ENCODE measurements around the gene GPR87. TPM values are rescaled to one million over a fixed set of nuclear protein-coding genes. Genes with fewer than 3 reads are reported as not detected.

The GPR87 gene
- total RNA-seq, 2 experiments from 2014 or later = not detected

DNA sequence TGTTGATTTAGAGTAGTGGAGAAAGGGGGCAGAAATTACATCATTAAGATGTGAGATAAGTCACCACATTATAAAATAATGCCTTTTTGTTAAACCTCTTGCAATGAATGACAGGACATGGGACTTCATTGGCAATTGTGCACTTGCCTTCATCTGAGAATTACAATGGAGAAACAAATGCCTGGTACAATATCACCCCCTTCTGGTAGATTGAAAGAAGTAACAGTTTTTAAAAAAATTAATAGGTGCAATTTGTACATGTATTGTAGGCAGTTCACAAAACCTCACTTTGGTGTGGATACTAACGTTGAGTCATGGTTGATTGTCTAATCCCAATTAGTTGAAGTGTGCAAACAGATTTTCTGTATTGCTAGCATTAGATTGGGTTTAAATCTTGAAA, 33.7 kb downstream of the GPR87 start:
- peak in 3 of 14 experiments; percentile 72 to 79 (median 78) for DNase-seq
- ATAC-seq (ENCODE audit: poor library complexity) = peak; percentile 68

DNA sequence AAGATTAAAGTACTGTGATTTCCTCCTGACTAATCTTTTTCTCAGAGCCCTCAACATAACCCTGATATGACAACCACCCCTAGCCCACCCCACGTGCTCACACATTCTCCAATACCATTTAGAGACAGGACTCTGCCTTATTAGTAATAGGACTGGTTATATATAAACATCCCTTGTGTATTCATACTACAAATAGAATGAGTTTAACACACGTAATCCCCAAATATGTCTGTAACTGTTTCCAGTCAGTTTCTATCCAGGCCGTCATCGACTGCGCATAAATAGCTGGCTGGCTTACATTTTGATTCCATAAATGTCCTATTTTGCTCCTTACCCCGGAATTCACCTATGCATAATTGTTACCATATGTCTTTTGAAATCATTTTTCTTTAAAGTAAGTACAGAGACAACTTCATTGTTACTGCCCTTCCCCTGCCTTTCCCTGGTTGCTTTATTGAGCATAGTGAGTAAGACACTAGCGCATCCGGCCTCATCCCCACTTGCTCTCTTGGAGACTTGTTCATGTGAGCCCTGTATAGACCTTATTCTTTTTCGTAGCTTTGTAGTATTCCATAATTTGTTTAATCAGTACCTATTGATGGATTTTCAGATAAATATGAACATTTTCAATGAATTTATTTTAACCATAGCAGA, 34.8 kb downstream of the GPR87 start:
- TF ChIP-seq, protein P1, sequence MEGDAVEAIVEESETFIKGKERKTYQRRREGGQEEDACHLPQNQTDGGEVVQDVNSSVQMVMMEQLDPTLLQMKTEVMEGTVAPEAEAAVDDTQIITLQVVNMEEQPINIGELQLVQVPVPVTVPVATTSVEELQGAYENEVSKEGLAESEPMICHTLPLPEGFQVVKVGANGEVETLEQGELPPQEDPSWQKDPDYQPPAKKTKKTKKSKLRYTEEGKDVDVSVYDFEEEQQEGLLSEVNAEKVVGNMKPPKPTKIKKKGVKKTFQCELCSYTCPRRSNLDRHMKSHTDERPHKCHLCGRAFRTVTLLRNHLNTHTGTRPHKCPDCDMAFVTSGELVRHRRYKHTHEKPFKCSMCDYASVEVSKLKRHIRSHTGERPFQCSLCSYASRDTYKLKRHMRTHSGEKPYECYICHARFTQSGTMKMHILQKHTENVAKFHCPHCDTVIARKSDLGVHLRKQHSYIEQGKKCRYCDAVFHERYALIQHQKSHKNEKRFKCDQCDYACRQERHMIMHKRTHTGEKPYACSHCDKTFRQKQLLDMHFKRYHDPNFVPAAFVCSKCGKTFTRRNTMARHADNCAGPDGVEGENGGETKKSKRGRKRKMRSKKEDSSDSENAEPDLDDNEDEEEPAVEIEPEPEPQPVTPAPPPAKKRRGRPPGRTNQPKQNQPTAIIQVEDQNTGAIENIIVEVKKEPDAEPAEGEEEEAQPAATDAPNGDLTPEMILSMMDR (IDR thresholded peaks at IDR 0.05) = no peak
- intact Hi-C loops (cut with DNase I, micrococcal nuclease) = loop anchor here (5.0 to 10.0 kb wide), 2 partner anchors 357 to 559 kb away; no protein-coding TSS in a partner anchor
- no peaks in the 10 kb centered on the region for H3K9me3 ChIP-seq (ENCODE audit: control insufficient read depth in 1 of 2, insufficient read depth in 1 of 2, low read length in 2 of 2)
- H3K27me3 ChIP-seq (ENCODE audit: control insufficient read depth in 1 of 2, insufficient read depth in 2 of 2, low read length in 2 of 2) = no peaks in the 10 kb centered on the region
- Mint-ChIP-seq H3K9me3 (no peaks in the 10 kb centered on the region), H3K27ac (no peak overlapping the region), H3K4me1 (ENCODE audit: low read depth) (peaks cover 34% of the 10 kb centered on the region), H3K27me3 (no peaks in the 10 kb centered on the region), H3K36me3 (ENCODE audit: low read depth) (no peaks in the 10 kb centered on the region), H3K4me3 (no peak overlapping the region)
- POLR2A ChIA-PET = interaction anchor here (1.5 kb wide), 1 partner anchor 111 kb away, joined by 4 read pairs; no protein-coding TSS in a partner anchor
- no peaks in the 10 kb centered on the region for H3K36me3 ChIP-seq (ENCODE audit: insufficient read depth, low read length)
- ATAC-seq (ENCODE audit: poor library complexity) (no peak), DNase-seq (no peak)
- H3K4me1 ChIP-seq (ENCODE audit: insufficient read depth, low read length) = peaks cover 15% of the 10 kb centered on the region
- CTCF ChIA-PET = interaction anchor here (0.9 to 6.2 kb wide), 4 partner anchors 13 to 119 kb away, joined by 3 to 65 read pairs (median 4); no protein-coding TSS in a partner anchor
- H3K4me3 ChIP-seq (ENCODE audit: low read length) = no peak overlapping the region
- H3K27ac ChIP-seq (ENCODE audit: low read depth in 1 of 2, low read length in 2 of 2) = no peak overlapping the region

More for the DNA sequence above, 33.7 kb downstream of the GPR87 start:
- Mint-ChIP-seq H3K36me3 (ENCODE audit: low read depth) (no peaks in the 10 kb centered on the region), H3K4me1 (ENCODE audit: low read depth) (peaks cover 27% of the 10 kb centered on the region), H3K4me3 (no peak overlapping the region), H3K9me3 (no peaks in the 10 kb centered on the region), H3K27ac (no peak overlapping the region), H3K27me3 (no peaks in the 10 kb centered on the region)
- TF ChIP-seq, protein P1 (IDR thresholded peaks at IDR 0.05) = peak; percentile 83
- ChIA-PET POLR2A (interaction anchor here (1.5 kb wide), 1 partner anchor 112 kb away, joined by 4 read pairs; no protein-coding TSS in a partner anchor), CTCF (interaction anchor here (0.6 to 6.2 kb wide), 6 partner anchors 9 to 126 kb away, joined by 3 to 65 read pairs (median 4); no protein-coding TSS in a partner anchor)
- no peak overlapping the region for H3K4me3 ChIP-seq (ENCODE audit: low read length)
- intact Hi-C loops (cut with DNase I, micrococcal nuclease) = loop anchor here (1.0 to 10.0 kb wide), 5 partner anchors 55 to 561 kb away; no protein-coding TSS in a partner anchor
- H3K9me3 ChIP-seq (ENCODE audit: control insufficient read depth in 1 of 2, insufficient read depth in 1 of 2, low read length in 2 of 2) = no peaks in the 10 kb centered on the region
- H3K27ac ChIP-seq (ENCODE audit: low read depth in 1 of 2, low read length in 2 of 2) = no peak overlapping the region
- no peaks in the 10 kb centered on the region for H3K27me3 ChIP-seq (ENCODE audit: control insufficient read depth in 1 of 2, insufficient read depth in 2 of 2, low read length in 2 of 2)
- H3K4me1 ChIP-seq (ENCODE audit: insufficient read depth, low read length) = peaks cover 11% of the 10 kb centered on the region
- no peaks in the 10 kb centered on the region for H3K36me3 ChIP-seq (ENCODE audit: insufficient read depth, low read length)

DNA sequence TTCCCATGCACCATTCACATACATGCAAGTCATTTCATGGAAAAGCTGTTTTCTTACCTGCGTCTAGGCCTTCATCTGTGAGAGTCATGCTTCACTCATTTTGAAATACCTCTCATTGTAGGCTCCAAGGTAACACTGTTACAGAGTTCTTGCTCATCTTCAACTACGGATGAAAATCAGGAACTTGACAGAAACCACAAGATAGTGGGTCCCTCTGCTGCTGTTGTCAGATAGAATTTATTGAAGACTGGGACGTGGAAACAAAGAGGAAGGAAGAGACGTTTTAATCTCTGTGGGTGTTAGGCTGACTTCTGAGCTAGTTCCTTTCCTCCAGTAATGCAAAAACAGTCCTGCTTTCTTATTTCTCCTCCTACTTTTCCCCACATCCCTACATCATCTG, 38.4 kb downstream of the GPR87 start, which contains the start of gene P2RY14:
Gene P2RY14, minus strand, starts transcription at position 313 of the 400 bp plus-strand sequence. CDS start 64,226 bp downstream, outside the sequence.
- Mint-ChIP-seq H3K4me3 (peak within 1 kb of the TSS; percentile 8), H3K27me3 (no peaks in the 10 kb centered on the region), H3K9me3 (no peaks in the 10 kb centered on the region), H3K4me1 (ENCODE audit: low read depth) (peaks cover 45% of the 10 kb centered on the region), H3K36me3 (ENCODE audit: low read depth) (no peaks in the 10 kb centered on the region), H3K27ac (peak within 1 kb of the TSS; percentile 80)
- peak; percentile 41 for ATAC-seq (ENCODE audit: poor library complexity)
- Histone ChIP-seq H3K9me3 (ENCODE audit: control insufficient read depth in 1 of 2, insufficient read depth in 1 of 2, low read length in 2 of 2) (no peaks in the 10 kb centered on the region), H3K4me3 (ENCODE audit: low read length) (no peak within 1 kb of the TSS), H3K27ac (ENCODE audit: low read depth in 1 of 2, low read length in 2 of 2) (peak within 1 kb of the TSS in 1 of 2 donors; percentile 54), H3K4me1 (ENCODE audit: insufficient read depth, low read length) (peaks cover 22% of the 10 kb centered on the region), H3K36me3 (ENCODE audit: insufficient read depth, low read length) (no peaks in the 10 kb centered on the region), H3K27me3 (ENCODE audit: control insufficient read depth in 1 of 2, insufficient read depth in 2 of 2, low read length in 2 of 2) (no peaks in the 10 kb centered on the region)
- POLR2A ChIA-PET = interaction anchor here (0.6 to 1.5 kb wide), 5 partner anchors 10 to 110 kb away, joined by 3 to 5 read pairs (median 3); no protein-coding TSS in a partner anchor
- peak in 4 of 14 experiments; percentile 10 to 42 (median 39) for DNase-seq
- TF ChIP-seq, protein P1 (IDR thresholded peaks at IDR 0.05) = no peak
- CTCF ChIA-PET = interaction anchor here (1.0 to 6.2 kb wide), 4 partner anchors 10 to 110 kb away, joined by 4 to 65 read pairs (median 6); no protein-coding TSS in a partner anchor
- intact Hi-C loops (cut with DNase I, micrococcal nuclease) = loop anchor here in 1 of 2 experiments (10.0 kb wide), 1 partner anchor 553 kb away; no protein-coding TSS in a partner anchor

Measured in CD4-positive, alpha-beta T cell (primary cell).